ENCODE measurements around the gene NR2F2. TPM values are rescaled to one million over a fixed set of nuclear protein-coding genes. Genes with fewer than 3 reads are reported as not detected.
A peak's percentile ranks its signal among the peaks of the same experiment; 100 is the strongest.

The NR2F2 gene
- total and polyA plus RNA-seq, 2 of the 13 experiments (the other 11 are each of a cell fraction or from before 2014, with no cell fraction given), result 3.5 to 4.7 TPM

DNA sequence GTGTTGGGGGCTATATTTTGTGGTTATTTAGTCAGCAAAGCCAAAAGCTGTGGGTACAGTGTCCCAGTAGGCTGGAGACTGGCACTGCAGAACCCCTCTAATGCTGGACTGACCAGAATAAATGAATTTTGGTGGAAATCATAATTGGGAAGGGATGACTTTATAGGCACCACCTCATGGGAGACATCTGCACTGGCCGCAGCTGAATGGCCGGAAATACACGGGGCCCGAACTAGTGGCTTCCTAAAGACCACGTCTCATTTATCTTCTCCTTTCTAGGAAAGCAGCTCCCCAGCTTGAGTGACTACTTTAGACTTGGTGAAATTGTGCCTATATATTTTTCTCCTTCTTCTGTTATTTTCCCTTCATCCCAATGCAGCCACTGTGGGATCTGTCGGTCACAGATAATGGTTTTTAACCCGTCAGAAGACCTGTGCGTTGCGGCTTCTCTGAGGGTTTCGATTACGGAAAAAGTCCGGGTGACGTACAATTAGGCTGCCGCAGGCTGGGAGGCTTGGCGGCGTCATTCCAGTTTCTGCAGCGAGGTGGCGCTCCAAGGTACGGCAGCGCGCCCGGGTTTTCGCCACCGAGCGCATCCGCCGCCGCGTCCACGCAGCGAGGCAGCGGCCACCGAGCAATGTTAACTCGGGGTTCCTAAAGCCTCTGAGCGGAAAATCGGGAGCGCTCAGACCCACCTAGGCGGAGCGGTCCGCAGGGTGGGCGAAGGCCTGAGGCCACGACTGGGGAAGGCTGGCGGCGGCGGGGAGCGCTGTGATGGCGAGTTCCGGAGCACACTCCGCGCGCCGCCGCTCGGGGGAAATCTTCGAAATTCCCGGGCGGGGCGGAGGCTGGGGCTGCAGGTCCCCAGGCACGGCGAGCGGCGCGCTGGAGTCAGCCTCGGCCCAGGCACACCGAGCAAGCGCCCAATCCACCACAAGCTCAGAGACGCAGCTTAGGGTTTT lies 26.3 kb downstream of the NR2F2 start (continued):
- TF ChIP-seq PAX8 (CRISPR knock-in tag; IDR thresholded peaks at IDR 0.05; ENCODE audit: borderline replicate concordance), result no peak
- TF ChIP-seq CBX5 (CRISPR knock-in tag; IDR thresholded peaks at IDR 0.05; ENCODE audit: borderline replicate concordance), result peak; percentile 69; the same call in 1 of the 2 replicates
- no peak for TF ChIP-seq ZNF34 (CRISPR knock-in tag; IDR thresholded peaks at IDR 0.05; ENCODE audit: borderline replicate concordance)
- TF ChIP-seq ERF (CRISPR knock-in tag; IDR thresholded peaks at IDR 0.05), result 0 out of 2 replicates have a peak, but pooled peaks have one; percentile 26
- TF ChIP-seq, protein P1, sequence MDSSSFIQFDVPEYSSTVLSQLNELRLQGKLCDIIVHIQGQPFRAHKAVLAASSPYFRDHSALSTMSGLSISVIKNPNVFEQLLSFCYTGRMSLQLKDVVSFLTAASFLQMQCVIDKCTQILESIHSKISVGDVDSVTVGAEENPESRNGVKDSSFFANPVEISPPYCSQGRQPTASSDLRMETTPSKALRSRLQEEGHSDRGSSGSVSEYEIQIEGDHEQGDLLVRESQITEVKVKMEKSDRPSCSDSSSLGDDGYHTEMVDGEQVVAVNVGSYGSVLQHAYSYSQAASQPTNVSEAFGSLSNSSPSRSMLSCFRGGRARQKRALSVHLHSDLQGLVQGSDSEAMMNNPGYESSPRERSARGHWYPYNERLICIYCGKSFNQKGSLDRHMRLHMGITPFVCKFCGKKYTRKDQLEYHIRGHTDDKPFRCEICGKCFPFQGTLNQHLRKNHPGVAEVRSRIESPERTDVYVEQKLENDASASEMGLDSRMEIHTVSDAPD (CRISPR knock-in tag; IDR thresholded peaks at IDR 0.05), result no peak
- no peak for TF ChIP-seq EHMT2 (IDR thresholded peaks at IDR 0.05; ENCODE audit: borderline replicate concordance, low read depth, low read length)
- TF ChIP-seq NFIB (CRISPR knock-in tag; IDR thresholded peaks at IDR 0.05; ENCODE audit: borderline replicate concordance), result no peak
- no peak for TF ChIP-seq ZC3H13 (CRISPR knock-in tag; IDR thresholded peaks at IDR 0.05)
- TF ChIP-seq ZSCAN30 (CRISPR knock-in tag; IDR thresholded peaks at IDR 0.05), result no peak
- no peak for TF ChIP-seq TP53 (CRISPR knock-in tag; conservative IDR thresholded peaks at IDR 0.05)
- no peak for TF ChIP-seq ZNF720 (CRISPR knock-in tag; IDR thresholded peaks at IDR 0.05)
- TF ChIP-seq ARID4A (CRISPR knock-in tag; IDR thresholded peaks at IDR 0.05; ENCODE audit: borderline replicate concordance), result peak; percentile 83; the same call in 1 of the 2 replicates
- TF ChIP-seq ATM (IDR thresholded peaks at IDR 0.05; ENCODE audit: borderline replicate concordance), result no peak
- TF ChIP-seq E2F5 (CRISPR knock-in tag; conservative IDR thresholded peaks at IDR 0.05), result peak; percentile 72
- no peak for TF ChIP-seq MIER2 (CRISPR knock-in tag; IDR thresholded peaks at IDR 0.05)
- peak; percentile 85; the same call in 1 of the 2 replicates for TF ChIP-seq GABPB1 (CRISPR knock-in tag; IDR thresholded peaks at IDR 0.05)
- TF ChIP-seq BRCA1 (CRISPR knock-in tag; IDR thresholded peaks at IDR 0.05), result no peak
- TF ChIP-seq, protein P2, sequence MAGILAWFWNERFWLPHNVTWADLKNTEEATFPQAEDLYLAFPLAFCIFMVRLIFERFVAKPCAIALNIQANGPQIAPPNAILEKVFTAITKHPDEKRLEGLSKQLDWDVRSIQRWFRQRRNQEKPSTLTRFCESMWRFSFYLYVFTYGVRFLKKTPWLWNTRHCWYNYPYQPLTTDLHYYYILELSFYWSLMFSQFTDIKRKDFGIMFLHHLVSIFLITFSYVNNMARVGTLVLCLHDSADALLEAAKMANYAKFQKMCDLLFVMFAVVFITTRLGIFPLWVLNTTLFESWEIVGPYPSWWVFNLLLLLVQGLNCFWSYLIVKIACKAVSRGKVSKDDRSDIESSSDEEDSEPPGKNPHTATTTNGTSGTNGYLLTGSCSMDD (CRISPR knock-in tag; IDR thresholded peaks at IDR 0.05), result no peak
- no peak for TF ChIP-seq SUZ12 (IDR thresholded peaks at IDR 0.05; ENCODE audit: low read depth, low read length)
- TF ChIP-seq SP4 (CRISPR knock-in tag; IDR thresholded peaks at IDR 0.05), result 0 out of 2 replicates have a peak, but pooled peaks have one; percentile 33
- TF ChIP-seq YEATS4 (CRISPR knock-in tag; IDR thresholded peaks at IDR 0.05; ENCODE audit: borderline replicate concordance), result peak; percentile 76; the same call in 1 of the 2 replicates
- no peak for TF ChIP-seq MBNL3 (CRISPR knock-in tag; conservative IDR thresholded peaks at IDR 0.05)
- TF ChIP-seq CHD2 (IDR thresholded peaks at IDR 0.05; ENCODE audit: low read depth, low read length), result no peak
